Mucosa of stomach (tissue), 1 donor: ENCODE measurements around the gene PECR.

Experiments used
- H3K27me3 ChIP-seq: one replicate; pipeline ENCODE4 v1.7.0; 2013; ENCODE audit warnings: mild to moderate bottlenecking, low read length; ENCODE audit not compliant: control insufficient read depth, insufficient read depth
- H3K36me3 ChIP-seq: one replicate; pipeline ENCODE4 v1.7.0; 2013; ENCODE audit warnings: low read length; ENCODE audit not compliant: control insufficient read depth, insufficient read depth
- H3K4me1 ChIP-seq: one replicate; pipeline ENCODE4 v1.7.0; 2013; ENCODE audit warnings: mild to moderate bottlenecking, low read length; ENCODE audit not compliant: control insufficient read depth, insufficient read depth
- H3K4me3 ChIP-seq: one replicate; pipeline ENCODE4 v1.7.0; 2013; ENCODE audit warnings: low read length
- H3K9ac ChIP-seq: one replicate; pipeline ENCODE4 v1.7.0; 2013; ENCODE audit warnings: mild to moderate bottlenecking, low read length, moderate library complexity
- H3K9me3 ChIP-seq: one replicate; pipeline ENCODE4 v1.7.0; 2013; ENCODE audit warnings: mild to moderate bottlenecking, low read length, moderate library complexity; ENCODE audit not compliant: control insufficient read depth
- donor health status: Pancreatic carcinoma.

Gene PECR

GRCh38 chr2:216078776-216079175 lies 2.8 kb downstream of the PECR start:
- Histone ChIP-seq H3K9me3 (no peaks in the 10 kb centered on the region), H3K36me3 (no peaks in the 10 kb centered on the region), H3K4me3 (no peak overlapping the region), H3K9ac (no peak overlapping the region), H3K4me1 (peaks cover 4% of the 10 kb centered on the region), H3K27me3 (peaks cover 6% of the 10 kb centered on the region)

DNA sequence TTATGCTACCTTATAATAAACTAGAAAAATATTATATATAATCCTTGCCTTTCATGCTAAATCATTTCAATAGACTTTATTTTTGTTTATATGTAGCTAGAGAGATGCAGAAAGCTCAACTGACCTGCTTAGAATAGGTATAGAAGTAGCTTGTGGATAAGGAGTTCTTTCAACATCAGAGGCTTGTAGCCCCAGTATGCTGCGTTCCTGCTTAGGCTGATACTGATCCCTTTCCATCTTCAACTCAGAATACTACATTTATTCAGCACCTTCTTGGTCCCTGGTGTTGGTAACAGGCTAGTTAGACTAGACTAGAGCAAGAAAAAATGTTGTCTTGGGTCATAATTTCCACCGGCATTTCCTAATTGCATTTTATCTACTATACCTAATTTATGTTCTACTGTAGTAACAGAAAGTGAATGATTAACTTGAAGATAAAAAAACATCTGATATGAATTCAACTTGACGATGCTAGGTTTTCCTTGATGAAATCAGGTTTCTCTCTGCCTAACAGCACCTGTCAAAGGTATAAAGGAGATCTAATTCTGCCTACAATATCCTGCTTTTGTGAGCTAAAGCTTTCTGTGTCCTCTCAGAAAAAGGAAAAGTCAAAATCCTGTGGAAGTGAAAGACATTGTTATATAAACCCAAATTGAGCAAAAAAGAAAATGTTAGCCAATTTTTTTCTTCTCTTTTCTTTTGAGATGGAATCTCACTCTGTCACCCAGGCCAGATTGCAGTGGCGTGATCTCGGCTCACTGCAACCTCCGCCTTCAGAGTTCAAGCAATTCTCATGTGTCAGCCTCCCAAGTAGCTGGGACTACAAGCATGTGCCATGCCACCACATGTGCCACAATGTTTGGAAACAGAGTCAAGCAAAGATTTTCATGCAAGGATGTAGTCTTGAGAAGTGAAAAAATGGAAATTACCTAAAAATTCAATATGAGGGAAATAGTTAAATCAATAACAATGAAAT lies 5.8 kb downstream of the PECR start:
- H3K27me3 ChIP-seq: no peaks in the 10 kb centered on the region
- no peaks in the 10 kb centered on the region for H3K36me3 ChIP-seq
- no peaks in the 10 kb centered on the region for H3K9me3 ChIP-seq
- H3K4me3 ChIP-seq: no peak overlapping the region
- H3K9ac ChIP-seq: no peak overlapping the region
- H3K4me1 ChIP-seq: no peaks in the 10 kb centered on the region

DNA sequence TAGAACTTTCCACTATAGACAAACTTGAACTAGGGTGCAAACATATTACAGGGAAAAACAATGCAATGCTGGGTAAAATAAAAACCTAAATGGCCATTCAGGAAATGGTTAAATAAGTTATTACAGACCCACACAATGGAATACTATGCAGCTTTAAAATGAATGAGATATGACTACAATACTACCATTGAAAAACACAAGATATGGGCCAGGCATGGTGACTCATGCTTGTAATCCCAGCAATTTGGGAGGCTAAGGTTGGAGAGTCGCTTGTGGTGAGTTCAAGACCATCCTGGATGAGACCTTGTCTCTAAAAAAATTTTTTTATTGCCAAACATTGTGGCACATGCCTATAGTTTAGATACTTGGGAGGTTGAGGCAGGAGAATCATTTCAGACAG lies 6.8 kb downstream of the PECR start:
- Histone ChIP-seq H3K4me1 (no peaks in the 10 kb centered on the region), H3K9me3 (no peaks in the 10 kb centered on the region), H3K27me3 (no peaks in the 10 kb centered on the region), H3K36me3 (no peaks in the 10 kb centered on the region), H3K4me3 (no peak overlapping the region), H3K9ac (no peak overlapping the region)

DNA sequence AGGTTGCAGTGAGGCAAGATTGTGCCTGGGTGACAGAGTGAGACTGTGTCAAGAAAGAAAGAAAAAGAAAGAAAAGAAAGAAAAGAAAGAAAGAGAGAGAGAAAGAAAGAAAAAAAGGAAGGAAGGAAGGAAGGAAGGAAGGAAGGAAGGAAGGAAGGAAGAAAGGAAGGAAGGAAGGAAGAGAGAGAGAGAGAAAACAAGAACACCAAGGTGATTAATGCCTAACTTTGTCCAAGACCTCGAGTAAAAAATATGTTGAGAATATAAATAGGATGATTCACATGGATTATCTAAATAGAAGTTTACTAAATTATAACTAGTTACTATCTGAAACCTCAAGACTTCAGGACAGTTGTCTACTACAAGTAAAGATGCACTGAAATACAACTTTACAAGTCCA lies 7.2 kb downstream of the PECR start:
- no peaks in the 10 kb centered on the region for H3K9me3 ChIP-seq
- no peaks in the 10 kb centered on the region for H3K4me1 ChIP-seq
- no peaks in the 10 kb centered on the region for H3K27me3 ChIP-seq

DNA sequence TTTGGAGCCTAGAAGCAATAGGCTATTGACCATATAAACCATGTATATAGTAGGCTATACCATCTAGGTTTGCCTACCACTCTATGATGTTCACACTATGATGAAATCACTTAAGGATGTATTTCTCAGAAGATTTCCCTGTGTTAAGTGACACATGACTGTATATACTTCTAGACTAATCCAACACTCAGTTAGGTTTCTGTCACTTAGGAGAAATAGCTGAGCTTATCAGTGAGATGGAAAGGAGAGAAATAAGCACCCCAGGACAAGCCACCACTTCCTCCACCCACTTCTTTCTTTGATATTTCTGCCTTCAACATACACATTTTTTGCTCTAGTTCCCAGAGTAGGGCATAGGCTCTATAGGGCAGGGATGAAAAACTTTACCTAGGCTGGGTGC lies 7.8 kb downstream of the PECR start:
- Histone ChIP-seq H3K36me3 (no peaks in the 10 kb centered on the region), H3K4me3 (no peak overlapping the region), H3K4me1 (no peaks in the 10 kb centered on the region), H3K9ac (no peak overlapping the region), H3K9me3 (no peaks in the 10 kb centered on the region), H3K27me3 (no peaks in the 10 kb centered on the region)

More for the DNA sequence above, 7.2 kb downstream of the PECR start:
- Histone ChIP-seq H3K36me3 (no peaks in the 10 kb centered on the region), H3K4me3 (no peak overlapping the region), H3K9ac (no peak overlapping the region)

DNA sequence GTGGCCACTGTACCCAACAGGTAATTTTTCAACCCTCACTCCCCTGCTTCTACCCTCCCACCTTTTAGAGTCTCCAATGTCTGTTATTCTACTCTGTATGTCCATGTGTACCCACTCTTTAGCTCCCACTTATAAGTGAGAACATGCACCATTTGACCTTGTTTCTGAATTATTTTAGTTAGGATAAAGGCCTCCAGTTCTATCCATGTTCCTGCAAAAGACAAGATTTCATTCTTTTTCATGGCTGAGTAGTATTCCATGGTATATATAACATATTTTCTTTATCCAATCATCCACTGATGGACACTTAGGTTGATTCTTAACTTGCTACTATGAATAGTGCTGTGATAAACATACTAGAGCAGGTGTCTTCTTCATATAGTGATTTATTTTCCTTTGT lies 9.1 kb downstream of the PECR start:
- Histone ChIP-seq H3K36me3 (no peaks in the 10 kb centered on the region), H3K9me3 (no peaks in the 10 kb centered on the region), H3K4me1 (no peaks in the 10 kb centered on the region), H3K9ac (no peak overlapping the region), H3K27me3 (no peaks in the 10 kb centered on the region), H3K4me3 (no peak overlapping the region)

- no peaks in the 10 kb centered on the region for H3K36me3 ChIP-seq
- no peaks in the 10 kb centered on the region for H3K9me3 ChIP-seq
- H3K27me3 ChIP-seq: no peaks in the 10 kb centered on the region
- H3K4me3 ChIP-seq: no peak overlapping the region
- H3K9ac ChIP-seq: no peak overlapping the region
- H3K4me1 ChIP-seq: no peaks in the 10 kb centered on the region
Observed at GRCh38 chr2:216071111-216071851, 10.3 kb downstream of the PECR start.

DNA sequence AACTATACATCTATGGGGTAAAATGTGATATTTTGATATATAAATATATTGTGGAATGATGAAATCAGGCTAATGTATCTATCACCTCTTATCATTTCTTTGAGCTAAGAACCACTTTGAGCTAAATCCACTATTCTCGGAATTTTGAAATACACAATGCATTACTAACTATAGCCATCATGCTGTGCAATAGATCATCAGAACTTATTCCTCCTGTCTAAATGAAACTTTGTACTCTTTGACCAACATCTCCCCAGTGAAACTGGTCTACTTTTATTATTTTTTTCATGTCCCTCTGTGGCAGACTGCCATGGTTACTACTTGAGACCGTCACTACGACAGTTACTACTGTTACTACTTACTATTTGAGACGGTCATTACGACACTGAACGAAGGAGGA lies 11.4 kb downstream of the PECR start:
- H3K9ac ChIP-seq: no peak overlapping the region
- H3K27me3 ChIP-seq: no peaks in the 10 kb centered on the region
- H3K4me3 ChIP-seq: no peak overlapping the region
- no peaks in the 10 kb centered on the region for H3K9me3 ChIP-seq
- H3K36me3 ChIP-seq: no peaks in the 10 kb centered on the region
- H3K4me1 ChIP-seq: no peaks in the 10 kb centered on the region

DNA sequence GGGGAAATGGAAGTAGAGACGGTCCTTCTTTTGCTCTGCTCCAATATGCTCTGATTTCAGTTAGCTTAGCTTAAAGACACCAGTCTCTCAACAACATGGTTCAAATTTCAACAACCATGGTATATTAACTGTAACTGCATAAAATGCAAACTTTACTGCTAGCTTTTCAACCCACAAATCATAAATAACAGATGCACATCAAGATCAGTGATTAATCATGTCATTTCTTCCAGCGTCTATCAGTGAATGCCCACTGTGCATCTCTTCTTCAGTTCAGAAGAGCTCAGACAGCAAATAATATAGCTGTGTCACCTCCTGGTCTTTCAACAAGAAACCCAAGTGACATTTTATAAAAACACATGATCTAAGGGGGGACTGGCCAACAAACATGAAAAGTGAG lies 12.6 kb downstream of the PECR start:
- no peaks in the 10 kb centered on the region for H3K27me3 ChIP-seq
- no peak overlapping the region for H3K4me3 ChIP-seq
- no peaks in the 10 kb centered on the region for H3K36me3 ChIP-seq
- no peak overlapping the region for H3K9ac ChIP-seq
- no peaks in the 10 kb centered on the region for H3K4me1 ChIP-seq
- H3K9me3 ChIP-seq: no peaks in the 10 kb centered on the region

- no peaks in the 10 kb centered on the region for H3K9me3 ChIP-seq
- H3K4me3 ChIP-seq: no peak overlapping the region
- no peak overlapping the region for H3K9ac ChIP-seq
- H3K27me3 ChIP-seq: no peaks in the 10 kb centered on the region
- no peaks in the 10 kb centered on the region for H3K4me1 ChIP-seq
- H3K36me3 ChIP-seq: no peaks in the 10 kb centered on the region
Observed at GRCh38 chr2:216066230-216066629, 15.4 kb downstream of the PECR start.

GRCh38 chr2:216064665-216065064 lies 16.9 kb downstream of the PECR start:
- Histone ChIP-seq H3K4me1 (no peaks in the 10 kb centered on the region), H3K9me3 (no peaks in the 10 kb centered on the region), H3K36me3 (no peaks in the 10 kb centered on the region), H3K27me3 (no peaks in the 10 kb centered on the region), H3K9ac (no peak overlapping the region), H3K4me3 (no peak overlapping the region)

GRCh38 chr2:216064014-216064630 lies 17.5 kb downstream of the PECR start:
- Histone ChIP-seq H3K4me1 (no peaks in the 10 kb centered on the region), H3K9ac (no peak overlapping the region), H3K27me3 (no peaks in the 10 kb centered on the region), H3K9me3 (no peaks in the 10 kb centered on the region), H3K4me3 (no peak overlapping the region), H3K36me3 (no peaks in the 10 kb centered on the region)
